Measurements from ENCODE around the gene GUCY1B1.

The GUCY1B1 gene

DNA sequence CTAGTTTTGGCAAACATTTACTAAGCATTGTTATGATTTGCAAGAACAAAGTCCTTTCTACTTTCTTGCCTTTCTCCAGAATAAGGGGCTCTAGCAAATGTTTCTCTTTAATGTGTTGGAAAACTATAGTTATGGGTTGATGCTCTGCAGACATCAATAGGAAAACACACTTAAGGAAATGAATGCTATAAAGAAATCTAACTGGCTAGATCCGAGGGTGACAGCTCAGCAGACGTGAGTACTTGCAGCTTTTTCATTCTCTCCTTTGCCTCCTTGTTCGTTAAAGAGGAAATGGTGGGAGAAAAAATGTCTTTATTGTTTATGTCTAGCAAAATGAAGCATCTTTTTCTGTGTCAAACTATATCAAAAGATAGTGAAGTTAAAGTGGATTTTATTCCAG is 6.3 kb downstream of the GUCY1B1 start:
- Histone ChIP-seq H2AFZ (ENCODE audit: low read depth) (no peak overlapping the region), H3K36me3 (ENCODE audit: insufficient read depth) (no peaks in the 10 kb centered on the region), H3K79me2 (ENCODE audit: insufficient read depth, low read depth) (no peaks in the 10 kb centered on the region), H3K27ac (no peak overlapping the region), H3K9ac (no peak overlapping the region), H4K20me1 (ENCODE audit: insufficient read depth) (no peaks in the 10 kb centered on the region), H3K4me2 (no peak overlapping the region), H3K27me3 (ENCODE audit: insufficient read depth, low read depth) (no peaks in the 10 kb centered on the region), H3K4me1 (ENCODE audit: low read depth, poor library complexity, severe bottlenecking) (peaks cover 13% of the 10 kb centered on the region), H3K4me3 (IDR thresholded peaks at IDR 0.05; ENCODE audit: insufficient read depth, low read depth, low read length) (no peak overlapping the region)
- TF ChIP-seq, protein P1, sequence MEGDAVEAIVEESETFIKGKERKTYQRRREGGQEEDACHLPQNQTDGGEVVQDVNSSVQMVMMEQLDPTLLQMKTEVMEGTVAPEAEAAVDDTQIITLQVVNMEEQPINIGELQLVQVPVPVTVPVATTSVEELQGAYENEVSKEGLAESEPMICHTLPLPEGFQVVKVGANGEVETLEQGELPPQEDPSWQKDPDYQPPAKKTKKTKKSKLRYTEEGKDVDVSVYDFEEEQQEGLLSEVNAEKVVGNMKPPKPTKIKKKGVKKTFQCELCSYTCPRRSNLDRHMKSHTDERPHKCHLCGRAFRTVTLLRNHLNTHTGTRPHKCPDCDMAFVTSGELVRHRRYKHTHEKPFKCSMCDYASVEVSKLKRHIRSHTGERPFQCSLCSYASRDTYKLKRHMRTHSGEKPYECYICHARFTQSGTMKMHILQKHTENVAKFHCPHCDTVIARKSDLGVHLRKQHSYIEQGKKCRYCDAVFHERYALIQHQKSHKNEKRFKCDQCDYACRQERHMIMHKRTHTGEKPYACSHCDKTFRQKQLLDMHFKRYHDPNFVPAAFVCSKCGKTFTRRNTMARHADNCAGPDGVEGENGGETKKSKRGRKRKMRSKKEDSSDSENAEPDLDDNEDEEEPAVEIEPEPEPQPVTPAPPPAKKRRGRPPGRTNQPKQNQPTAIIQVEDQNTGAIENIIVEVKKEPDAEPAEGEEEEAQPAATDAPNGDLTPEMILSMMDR (conservative IDR thresholded peaks at IDR 0.05; ENCODE audit: low read depth, low read length), result no peak

DNA sequence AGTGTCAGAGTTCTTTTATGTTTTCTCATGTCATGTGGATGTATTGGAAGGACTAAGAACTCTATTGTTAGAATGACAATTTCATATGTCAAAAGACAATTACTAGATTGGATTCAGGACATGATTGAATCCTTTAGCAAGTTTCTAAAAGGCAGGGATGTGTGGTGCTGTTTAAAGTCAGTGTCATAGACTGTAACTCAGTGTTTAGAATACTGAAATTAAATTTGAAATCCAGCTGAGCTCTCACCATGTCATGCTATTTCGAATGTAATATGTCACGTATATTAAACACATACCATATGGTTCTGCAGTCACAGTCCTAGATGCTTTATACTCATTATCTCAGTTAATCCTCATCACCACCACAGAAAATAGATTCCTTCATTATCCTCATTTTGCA is 7.8 kb downstream of the GUCY1B1 start:
- H2AFZ ChIP-seq (ENCODE audit: low read depth), result no peak overlapping the region
- H3K4me2 ChIP-seq, result no peak overlapping the region
- peaks cover 2% of the 10 kb centered on the region for H3K4me1 ChIP-seq (ENCODE audit: low read depth, poor library complexity, severe bottlenecking)
- H3K79me2 ChIP-seq (ENCODE audit: insufficient read depth, low read depth), result no peaks in the 10 kb centered on the region
- H3K27me3 ChIP-seq (ENCODE audit: insufficient read depth, low read depth), result no peaks in the 10 kb centered on the region
- H3K9ac ChIP-seq, result no peak overlapping the region
- TF ChIP-seq, protein P1 (conservative IDR thresholded peaks at IDR 0.05; ENCODE audit: low read depth, low read length), result no peak
- H3K36me3 ChIP-seq (ENCODE audit: insufficient read depth), result no peaks in the 10 kb centered on the region
- no peaks in the 10 kb centered on the region for H4K20me1 ChIP-seq (ENCODE audit: insufficient read depth)
- no peak overlapping the region for H3K27ac ChIP-seq
- H3K4me3 ChIP-seq (IDR thresholded peaks at IDR 0.05; ENCODE audit: insufficient read depth, low read depth, low read length), result no peak overlapping the region

DNA sequence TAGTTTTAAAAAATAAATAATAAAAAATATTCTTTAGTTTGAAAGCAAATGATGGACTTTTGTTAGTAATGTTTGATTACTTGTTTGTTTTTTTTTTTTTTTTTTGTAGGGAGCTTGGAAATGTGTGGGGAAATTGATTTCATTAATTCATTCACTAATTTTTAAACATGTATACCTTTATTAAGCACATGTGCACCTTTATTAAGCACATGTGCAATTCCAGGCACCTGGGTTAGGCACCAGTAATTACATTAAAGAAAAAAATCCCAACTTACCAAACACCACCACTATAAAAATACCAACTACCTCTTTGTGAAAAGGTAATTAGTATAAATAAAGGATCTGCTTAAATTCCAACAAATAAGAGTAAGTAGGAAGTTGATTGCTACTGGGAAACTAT is 9.5 kb downstream of the GUCY1B1 start:
- Histone ChIP-seq H3K9ac (no peak overlapping the region), H3K4me2 (no peak overlapping the region), H3K79me2 (ENCODE audit: insufficient read depth, low read depth) (no peaks in the 10 kb centered on the region), H2AFZ (ENCODE audit: low read depth) (no peak overlapping the region), H3K36me3 (ENCODE audit: insufficient read depth) (no peaks in the 10 kb centered on the region), H3K27me3 (ENCODE audit: insufficient read depth, low read depth) (no peaks in the 10 kb centered on the region), H3K4me1 (ENCODE audit: low read depth, poor library complexity, severe bottlenecking) (no peaks in the 10 kb centered on the region), H3K4me3 (IDR thresholded peaks at IDR 0.05; ENCODE audit: insufficient read depth, low read depth, low read length) (no peak overlapping the region), H3K27ac (no peak overlapping the region), H4K20me1 (ENCODE audit: insufficient read depth) (no peaks in the 10 kb centered on the region)
- TF ChIP-seq, protein P1 (conservative IDR thresholded peaks at IDR 0.05; ENCODE audit: low read depth, low read length), result no peak

DNA sequence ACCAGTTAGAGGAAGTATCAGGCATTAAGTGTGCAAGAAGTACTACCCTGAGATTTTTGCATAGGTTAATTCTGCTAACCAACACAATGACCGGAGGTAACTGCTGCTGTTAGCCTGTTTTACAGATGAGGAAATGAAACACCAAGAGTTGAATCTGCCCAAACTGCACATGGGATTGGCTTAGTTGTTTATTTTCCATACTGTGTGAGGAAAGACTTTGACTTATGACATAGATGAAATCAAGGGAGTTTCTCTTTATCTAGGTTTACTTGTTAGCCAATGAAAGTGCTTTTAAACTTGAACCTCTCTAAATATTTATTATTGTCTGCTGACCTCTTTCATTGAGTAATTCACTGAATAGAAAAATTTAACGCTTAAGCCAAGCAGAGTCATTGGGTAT is 10.3 kb downstream of the GUCY1B1 start:
- TF ChIP-seq, protein P1 (conservative IDR thresholded peaks at IDR 0.05; ENCODE audit: low read depth, low read length), result no peak
- no peak overlapping the region for H3K4me2 ChIP-seq
- no peak overlapping the region for H3K4me3 ChIP-seq (IDR thresholded peaks at IDR 0.05; ENCODE audit: insufficient read depth, low read depth, low read length)
- no peaks in the 10 kb centered on the region for H3K36me3 ChIP-seq (ENCODE audit: insufficient read depth)
- H3K79me2 ChIP-seq (ENCODE audit: insufficient read depth, low read depth), result no peaks in the 10 kb centered on the region
- H3K27ac ChIP-seq, result no peak overlapping the region
- no peaks in the 10 kb centered on the region for H3K27me3 ChIP-seq (ENCODE audit: insufficient read depth, low read depth)
- H2AFZ ChIP-seq (ENCODE audit: low read depth), result no peak overlapping the region
- no peak overlapping the region for H3K9ac ChIP-seq
- no peaks in the 10 kb centered on the region for H3K4me1 ChIP-seq (ENCODE audit: low read depth, poor library complexity, severe bottlenecking)
- no peaks in the 10 kb centered on the region for H4K20me1 ChIP-seq (ENCODE audit: insufficient read depth)
